SK-N-DZ (cell line): ENCODE results near the gene OGFR.

Experiments
- DNase-seq: peaks from one replicate; pipeline ENCODE4 v3.0.0-alpha.2; 2015; ENCODE audit warnings: low spot score

The OGFR gene

DNA sequence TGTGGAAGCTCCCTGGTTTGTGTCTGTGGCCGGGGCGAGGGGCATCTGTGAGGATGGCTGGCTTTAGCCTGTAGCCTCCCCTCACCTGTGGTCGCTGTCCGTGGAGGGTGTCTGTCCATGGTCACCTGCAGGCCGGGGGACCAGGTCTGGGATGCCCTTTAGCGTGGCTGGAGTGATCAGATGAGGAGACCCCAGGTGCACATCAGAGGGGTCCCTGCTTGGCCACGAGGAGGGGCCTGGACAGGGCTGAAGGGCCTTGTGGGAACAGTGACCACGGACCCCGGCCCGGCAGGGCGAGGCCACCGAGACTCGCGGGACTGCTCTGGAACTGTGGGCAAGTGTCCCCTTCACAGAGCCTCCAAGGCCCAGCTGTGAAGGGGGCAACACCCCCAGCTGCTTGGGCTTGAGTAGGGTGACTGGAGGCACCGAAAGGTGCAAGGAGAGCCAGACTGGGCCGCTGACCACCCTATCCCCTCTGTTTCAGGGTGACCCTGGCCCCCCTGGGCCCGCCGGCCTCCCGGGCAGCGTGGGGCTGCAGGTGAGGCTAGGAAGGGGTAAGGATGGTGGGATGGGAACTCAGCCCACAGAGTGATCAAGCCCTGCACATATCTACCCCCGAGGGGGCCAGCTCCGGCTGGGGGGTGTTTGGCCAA, 20.8 kb downstream of the OGFR start:
- no peak for DNase-seq

DNA sequence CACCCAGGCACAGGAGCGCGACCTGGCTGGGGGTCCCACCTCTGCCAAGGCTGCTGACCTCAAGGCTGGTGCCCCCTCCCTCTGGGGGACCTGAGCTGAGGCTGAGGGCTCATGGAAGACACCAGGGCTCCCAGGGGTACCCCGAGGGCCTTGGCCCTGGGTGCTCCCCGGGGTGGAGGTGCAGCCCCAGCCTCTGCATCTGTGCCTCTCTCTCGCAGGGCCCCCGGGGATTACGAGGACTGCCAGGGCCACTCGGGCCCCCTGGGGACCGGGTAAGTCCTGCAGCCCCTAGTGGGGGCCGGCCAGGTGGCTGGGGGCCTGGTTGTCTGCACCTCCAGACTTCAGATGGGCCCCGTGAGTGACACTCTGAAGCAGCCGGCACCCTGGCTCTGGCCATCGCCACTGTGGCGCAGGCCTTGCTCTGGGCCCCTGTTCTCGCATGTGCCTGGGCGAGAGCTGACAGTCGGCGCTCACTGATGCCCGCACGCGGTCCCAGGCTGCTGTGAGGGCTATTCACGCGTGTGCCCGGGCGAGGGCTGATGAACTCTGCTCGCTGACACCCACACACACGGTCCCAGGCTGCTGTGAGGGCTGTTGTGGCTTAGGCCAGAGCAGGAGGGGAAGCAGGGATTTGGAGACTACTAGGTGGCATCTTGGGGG, 21.5 kb downstream of the OGFR start:
- DNase-seq, result no peak

DNA sequence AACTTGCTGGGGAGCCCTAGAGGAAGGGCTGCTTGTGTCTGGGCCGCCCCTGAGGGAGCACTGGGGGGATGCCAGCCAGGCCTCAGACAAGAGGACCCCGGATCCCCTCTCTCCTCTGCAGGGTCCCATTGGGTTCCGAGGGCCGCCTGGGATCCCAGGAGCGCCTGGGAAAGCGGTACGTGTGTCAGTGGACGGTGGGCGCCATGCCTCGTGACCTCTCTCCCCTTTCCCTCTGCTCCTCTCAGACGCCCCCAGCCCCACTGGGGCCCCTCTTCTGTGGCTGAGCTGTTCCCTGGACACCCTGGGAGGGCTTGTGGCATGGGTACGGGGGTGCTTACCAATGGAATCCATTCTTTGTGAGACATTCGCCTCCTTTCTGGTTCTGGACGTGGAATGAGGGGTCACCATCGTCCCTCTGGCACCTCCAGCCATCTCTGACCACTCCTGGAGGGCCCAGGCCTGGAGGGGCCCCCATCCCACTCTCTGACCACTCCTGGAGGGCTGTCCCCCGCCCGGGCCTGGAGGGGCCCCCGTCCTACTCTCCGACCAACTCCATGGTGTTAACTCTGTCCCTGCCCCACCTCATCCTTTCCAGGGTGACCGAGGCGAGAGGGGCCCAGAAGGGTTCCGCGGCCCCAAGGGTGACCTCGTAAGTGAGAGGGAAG, 22.1 kb downstream of the OGFR start:
- no peak for DNase-seq

DNA sequence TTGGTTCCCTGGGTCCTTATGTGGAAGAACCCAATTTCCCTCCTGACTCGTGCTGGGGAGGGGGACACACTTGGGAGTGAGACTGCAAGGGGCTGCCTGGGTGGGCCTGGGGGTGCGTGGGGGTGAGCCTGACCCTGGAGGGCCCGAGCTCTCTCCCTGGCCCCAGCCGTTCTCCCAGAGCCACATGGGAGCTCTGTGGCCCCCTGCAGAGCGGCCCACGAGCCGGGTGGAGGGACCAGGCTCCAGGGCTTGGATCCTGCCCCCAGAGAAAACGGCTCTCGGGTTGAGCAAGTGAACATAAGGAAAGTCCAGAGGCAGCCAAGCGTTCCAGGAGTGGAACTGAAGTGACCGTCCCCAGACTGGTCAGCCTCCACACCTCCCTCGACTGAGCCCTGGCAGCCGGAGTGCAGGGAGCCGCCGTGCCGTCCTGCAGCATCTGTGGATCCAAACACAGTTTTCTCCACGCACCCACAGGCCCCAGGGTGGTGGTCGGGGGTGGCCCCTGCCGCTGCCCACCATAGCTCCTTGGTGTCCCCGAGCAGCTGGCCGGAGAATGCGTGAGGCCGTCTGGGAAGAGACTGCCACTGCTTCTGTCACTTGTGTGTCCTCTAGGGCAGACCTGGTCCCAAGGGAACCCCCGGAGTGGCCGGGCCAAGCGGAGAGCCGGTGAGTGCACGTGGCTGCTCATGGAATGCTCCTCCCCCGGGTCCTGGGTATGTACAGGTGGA, 22.8 kb downstream of the OGFR start:
- DNase-seq, result no peak

DNA sequence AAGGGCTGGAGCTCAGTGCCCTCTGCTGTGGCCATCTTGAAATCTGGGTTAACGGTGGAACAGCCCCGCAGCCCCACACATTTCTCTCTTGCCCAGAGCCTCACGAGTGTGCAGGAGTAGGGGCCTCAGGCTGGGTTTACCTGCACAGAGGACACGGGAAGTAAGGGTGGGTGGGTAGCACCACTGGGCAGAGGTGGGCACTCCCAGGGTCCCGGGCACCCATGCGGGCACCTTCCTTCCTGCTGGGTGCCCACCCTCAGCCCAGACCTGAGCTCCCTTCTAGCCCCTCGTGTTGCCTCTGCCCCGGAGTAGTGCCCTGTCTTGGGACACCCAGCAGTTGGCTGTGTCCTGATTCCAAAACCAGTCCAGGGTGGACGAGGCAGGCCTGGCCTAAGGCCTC, 23.4 kb downstream of the OGFR start:
- no peak for DNase-seq

DNA sequence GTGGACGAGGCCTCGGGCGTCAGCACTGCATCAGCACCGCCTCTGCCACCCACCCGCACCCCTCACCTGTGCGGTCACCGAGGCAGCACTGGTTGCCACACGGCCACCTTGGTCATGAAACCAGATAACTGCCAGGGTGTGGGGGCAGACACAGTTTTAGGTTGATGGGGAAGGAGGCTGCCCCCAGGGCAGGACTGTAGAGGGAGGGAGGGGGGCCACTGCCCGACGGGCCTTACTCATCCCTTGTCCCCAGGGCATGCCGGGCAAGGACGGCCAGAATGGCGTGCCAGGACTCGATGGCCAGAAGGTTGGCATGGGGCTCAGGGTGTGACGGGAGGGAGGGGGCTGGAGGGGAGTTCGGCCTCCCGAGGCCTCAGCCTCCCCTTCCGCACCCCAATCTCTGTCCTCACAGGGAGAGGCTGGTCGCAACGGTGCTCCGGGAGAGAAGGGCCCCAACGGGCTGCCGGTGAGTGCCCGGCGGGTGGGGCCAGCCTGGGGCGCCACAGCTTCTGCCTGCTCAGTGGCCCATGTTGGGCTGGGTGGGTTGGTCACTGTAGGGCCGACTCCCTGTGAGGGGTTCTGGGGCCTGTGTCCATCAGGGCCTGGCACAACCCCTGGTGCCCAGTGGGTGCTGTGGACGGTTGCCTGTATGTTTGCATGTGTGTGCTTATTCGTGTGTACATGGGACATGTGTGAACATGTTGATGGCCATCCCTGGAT, 24.0 kb downstream of the OGFR start:
- DNase-seq, result no peak

DNA sequence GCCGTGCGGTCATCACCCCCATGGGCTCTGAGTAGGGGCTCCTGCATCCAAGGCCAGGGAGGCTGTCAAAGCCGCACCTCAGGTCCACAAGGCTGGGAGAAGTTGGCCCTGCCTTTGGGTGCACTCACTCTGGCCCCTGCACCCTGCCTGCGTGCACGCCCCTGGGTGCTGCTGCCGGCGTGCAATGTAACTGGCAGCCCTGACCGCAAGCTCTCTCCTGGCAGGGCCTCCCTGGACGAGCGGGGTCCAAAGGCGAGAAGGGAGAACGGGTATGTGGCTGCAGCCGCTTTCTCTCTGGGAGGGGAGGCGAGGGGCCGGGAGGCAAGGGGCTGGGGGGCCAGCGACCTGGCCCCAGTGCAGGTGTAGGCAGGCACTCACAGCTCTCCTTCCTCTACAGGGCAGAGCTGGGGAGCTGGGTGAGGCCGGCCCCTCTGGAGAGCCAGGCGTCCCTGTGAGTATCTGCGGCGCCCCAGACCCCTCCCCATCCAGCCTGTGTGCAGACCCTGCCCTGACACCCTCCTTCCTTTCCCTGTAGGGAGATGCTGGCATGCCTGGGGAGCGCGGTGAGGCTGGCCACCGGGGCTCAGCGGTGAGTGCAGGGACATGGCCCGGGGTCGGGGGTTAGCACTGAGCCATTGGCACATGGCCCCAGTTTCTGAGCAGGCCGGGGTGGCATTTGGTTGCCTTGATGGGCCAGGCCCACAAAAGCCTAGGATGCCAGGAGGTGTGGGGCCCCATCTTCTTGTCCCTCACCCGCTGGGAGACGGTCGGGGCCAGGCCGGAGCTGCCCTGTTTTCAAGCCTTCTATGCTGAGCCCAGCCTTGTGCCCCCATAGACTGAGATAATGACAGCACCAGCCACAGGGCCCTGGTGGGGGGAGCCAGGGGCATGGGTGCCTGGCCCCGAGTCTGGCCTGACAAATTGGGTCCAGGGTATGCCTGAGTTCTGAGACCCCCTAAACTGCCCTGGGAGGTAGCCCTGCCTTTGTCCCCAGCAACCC, 24.9 kb downstream of the OGFR start:
- no peak for DNase-seq

DNA sequence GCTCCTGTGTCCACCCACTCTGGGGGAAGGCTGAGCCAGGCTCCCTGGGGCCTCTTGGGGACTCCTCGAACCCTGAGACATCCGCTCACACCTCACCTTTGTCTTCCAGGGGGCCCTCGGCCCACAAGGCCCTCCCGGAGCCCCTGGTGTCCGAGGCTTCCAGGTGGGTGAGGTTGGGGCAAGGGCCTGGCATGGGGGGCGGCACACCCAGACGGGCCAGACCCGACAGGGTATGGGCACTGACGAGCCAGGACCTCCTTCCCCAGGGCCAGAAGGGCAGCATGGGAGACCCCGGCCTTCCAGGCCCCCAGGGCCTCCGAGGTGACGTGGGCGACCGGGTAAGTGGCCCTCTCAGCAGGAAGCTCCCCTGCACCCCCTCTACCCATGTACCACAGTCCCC, 25.6 kb downstream of the OGFR start:
- no peak for DNase-seq

DNA sequence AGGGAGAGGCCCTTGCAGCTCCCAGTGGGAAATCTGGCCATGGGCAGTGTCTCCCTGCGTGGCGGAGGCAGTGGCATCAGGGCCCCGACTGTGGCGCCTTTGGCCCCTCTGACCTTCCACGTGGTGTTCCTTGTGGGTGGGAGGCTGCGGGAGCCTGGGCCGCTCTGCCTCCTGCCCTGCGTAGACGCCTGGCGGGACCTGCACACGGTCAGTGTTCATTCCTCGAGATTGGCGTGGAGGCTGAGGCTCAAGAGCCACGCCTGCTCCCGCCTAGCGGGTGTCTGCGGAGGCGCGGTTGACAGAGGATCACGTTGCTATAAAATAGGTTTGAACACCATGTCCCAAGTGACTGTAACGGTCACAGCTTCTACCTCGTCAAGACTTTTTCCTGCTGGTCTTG, 26.2 kb downstream of the OGFR start:
- DNase-seq, result no peak

DNA sequence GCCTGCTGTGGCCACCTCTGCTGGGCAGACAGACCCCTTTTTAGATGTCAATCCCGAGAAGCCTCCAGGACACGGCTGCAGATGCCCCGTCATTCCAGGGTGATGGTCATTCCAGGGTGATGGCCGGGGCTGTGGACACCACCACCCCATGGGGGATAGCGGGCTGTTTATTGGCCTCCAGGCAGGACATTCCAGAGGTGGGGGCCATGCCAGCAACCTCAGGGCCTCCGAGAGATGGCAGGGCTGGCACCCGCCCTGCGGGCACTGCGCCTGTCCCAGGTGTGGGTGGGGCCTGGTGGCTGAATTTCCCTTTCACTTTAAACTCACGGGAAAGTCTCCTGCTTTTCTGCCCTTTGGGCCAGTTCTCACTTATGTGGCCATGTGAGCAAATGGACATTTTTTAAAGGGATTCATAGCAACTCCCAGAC, 26.7 kb downstream of the OGFR start:
- no peak for DNase-seq

DNA sequence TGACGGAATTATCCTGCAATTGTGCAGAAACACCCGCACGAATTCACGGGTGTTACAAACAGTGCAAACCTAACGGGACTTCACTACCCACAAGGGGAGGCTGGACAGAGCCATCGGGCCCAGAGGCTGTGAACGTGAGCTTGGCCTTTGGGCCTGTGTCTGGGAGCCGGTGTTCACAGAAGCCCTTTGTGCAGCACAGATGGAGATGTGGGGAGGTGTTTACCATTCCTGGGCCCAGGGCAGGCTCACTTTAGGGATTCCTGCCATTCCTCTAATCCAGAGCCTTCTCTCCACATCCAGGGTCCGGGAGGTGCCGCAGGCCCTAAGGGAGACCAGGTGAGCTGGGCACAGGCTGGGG, 27.2 kb downstream of the OGFR start:
- no peak for DNase-seq

DNA sequence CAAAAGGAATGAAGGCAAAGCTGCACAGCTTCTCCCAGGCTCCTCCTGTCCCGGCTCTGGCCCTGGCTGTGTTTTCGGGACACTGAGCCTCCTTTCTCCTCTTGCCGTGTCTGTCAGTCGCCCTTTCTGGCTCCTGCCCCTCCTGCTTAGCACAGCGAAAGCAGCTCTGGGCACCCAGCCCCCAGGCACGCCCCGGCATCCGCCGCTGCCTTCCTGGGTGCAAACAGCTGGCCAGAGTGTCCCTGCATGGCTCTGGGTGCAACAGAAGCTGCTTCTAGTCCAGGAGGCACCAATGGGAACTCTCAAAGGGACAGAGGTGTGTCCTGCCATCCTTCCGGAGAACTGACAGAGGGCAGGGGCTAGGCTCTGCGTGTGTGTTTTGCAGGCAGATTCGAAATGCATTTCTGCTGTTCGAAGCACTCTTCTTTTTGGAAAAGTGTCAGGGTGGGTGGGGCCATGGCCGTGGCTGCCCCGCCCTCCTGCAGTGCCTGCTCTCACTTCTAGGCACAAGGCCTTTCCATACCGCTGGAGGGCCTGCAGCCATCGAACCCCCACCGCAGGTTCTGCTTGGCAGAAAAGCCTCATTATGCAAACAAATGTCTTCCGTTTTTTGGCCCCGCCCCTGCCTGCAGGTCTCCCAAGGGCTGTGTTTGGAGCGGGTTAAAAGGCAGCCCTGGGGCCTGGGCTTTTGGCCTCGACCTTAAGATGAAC, 27.7 kb downstream of the OGFR start:
- no peak for DNase-seq

DNA sequence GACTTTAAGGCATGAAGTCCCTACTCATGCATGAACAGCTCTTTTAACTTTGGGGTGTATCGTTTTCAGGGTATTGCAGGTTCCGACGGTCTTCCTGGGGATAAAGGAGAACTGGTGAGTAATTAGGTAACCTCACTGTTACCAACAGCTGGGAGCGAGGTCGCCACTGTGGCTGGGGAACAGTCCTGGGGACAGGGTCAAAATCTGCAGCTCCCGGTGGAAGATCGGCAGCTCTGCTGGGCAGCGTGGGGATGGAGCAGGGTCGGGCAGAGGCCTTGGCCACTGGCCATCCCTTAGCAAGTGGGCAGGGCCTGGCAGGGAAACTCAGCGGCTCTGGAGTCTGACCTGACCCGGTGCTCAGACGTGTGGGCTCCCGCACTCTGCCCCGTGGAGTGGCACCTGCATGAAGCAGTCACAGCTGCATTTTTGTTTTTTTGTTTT, 28.3 kb downstream of the OGFR start:
- no peak for DNase-seq

DNA sequence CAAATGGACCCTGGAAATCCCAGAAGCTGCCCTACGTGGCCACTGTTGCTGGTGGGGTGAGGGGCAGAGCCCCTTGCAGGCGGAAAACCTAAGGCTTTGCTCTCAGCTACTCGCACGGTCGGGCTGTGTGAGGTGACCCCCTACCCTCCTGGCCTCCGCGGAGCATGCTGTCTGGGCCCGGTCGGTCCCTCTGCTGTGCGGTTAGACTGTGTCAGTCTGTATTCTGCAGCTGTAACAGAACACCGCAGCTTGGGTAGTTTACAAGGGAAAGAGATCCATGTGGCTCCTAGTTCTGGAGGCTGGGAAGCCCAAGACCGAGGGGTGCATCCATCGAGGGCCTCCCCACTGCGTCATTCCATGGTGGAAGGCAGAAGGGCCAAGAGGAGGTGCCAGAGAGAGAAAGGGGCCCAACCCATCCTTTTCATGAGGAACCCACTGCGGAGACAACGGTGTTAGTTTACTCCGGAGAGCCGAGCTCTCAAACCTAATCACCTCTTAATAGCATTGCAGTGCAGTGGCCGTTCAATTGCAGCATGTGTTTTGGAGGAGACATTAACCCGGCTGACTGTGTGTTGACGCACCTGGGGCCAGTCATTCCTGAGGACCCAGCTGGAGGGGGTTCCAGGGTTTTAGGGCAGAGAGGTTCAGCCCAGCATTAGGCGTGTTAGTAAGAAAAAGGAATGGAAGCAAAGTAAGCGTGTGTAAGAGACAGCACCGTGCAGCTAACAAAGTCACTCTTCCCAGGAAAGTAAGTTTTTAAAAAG, 30.5 kb downstream of the OGFR start:
- no peak for DNase-seq

DNA sequence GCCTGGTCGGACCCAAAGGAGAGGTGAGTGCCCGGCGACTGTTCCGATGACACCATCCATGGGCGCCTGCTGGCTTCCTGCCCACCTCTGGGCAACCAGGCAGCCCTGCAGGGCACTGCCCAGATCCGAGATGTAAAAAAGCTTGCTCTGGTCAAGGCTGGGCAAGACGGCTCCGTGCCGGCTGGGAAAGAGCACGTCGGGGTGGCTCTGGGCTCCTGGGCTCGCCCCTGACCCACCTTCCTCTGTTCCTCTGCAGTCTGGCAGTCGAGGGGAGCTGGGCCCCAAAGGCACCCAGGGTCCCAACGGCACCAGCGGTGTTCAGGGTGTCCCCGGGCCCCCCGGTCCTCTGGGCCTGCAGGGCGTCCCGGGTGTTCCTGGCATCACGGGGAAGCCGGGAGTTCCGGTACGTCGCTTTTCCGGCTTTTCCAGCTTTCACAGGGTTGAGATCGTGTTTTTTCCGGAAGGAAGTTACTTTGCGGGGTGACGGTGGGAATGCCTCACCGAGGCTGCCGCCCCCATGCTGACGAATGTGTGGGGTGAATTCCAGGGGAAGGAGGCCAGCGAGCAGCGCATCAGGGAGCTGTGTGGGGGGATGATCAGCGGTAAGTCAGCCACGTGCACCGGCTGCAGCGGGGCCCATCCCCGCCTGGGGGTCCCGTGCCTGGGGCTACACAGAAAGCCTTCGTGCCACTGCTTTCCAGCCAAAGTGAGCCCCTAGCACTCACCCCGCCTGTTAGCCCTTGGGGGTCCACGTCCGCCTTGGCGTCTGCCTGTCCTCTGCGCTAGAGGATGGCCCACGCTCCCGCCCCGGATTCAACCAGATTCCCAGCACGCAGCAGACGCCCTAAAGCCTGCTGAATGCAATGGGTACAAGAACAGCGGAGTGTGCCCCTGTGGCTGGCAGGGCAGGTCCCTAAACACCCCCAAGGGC, 31.6 kb downstream of the OGFR start:
- DNase-seq, result no peak

DNA sequence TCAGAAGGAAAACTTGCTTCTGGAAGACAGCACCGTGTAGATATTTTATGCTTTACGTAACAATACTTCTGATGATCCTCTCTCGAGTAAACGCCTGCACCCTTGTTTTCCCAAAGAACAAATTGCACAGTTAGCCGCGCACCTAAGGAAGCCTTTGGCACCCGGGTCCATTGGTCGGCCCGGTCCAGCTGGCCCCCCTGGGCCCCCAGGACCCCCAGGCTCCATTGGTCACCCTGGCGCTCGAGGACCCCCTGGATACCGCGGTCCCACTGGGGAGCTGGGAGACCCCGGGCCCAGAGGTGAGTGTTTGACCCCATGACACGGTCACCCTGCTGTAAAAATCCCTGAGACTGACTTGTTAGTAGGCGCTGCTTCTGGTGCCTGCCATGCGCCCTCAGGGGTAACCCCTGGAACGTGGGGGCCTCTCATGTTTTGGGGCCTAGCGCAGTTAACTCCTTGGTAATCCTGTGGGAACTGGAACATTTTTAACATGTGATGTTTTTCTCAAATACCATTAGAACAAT, 32.4 kb downstream of the OGFR start:
- no peak for DNase-seq

DNA sequence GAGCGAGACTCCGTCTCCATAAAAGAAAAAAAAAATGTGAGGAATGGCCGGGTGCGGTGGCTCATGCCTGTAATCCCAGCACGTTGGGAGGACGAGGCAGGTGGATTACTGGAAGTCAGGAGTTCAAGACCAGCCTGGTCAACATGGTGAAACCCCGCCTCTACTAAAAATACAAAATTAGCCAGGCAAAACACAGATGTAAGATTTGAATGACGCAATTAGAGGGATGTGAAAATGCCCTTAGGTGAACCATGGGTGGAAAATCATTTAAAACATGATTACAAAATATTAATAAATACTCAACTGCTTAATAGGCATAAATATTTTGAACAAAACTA, 33.1 kb downstream of the OGFR start:
- DNase-seq, result no peak
